HG03439 (cell line): ENCODE results near the gene PCTP.

Source experiments
- ATAC-seq: cut with Tn5 transposase; IDR thresholded peaks from one replicate; pipeline ENCODE4 v1.9.1; 2021; ENCODE audit warnings: mild to moderate bottlenecking, moderate library complexity; ENCODE audit not compliant: unreplicated experiment

PCTP gene

GRCh38 chr17:55751720-55752250 lies 934 bp downstream of the PCTP start:
- ATAC-seq, result no peak

GRCh38 chr17:55756689-55757088 lies 5.8 kb downstream of the PCTP start:
- no peak for ATAC-seq

- ATAC-seq, result no peak
Measured at GRCh38 chr17:55757659-55758058, 6.8 kb downstream of the PCTP start.

- ATAC-seq, result no peak
Measured at GRCh38 chr17:55758171-55758570, 7.3 kb downstream of the PCTP start.

GRCh38 chr17:55760643-55761355 lies 9.9 kb downstream of the PCTP start:
- no peak for ATAC-seq

- ATAC-seq, result no peak
Measured at GRCh38 chr17:55762086-55762858, 11.4 kb downstream of the PCTP start.

GRCh38 chr17:55763856-55764255 lies 13.0 kb downstream of the PCTP start:
- ATAC-seq, result no peak

- no peak for ATAC-seq
Measured at GRCh38 chr17:55764610-55765009, 13.8 kb downstream of the PCTP start.

- no peak for ATAC-seq
Measured at GRCh38 chr17:55765472-55765871, 14.6 kb downstream of the PCTP start.

GRCh38 chr17:55768936-55769624 lies 18.2 kb downstream of the PCTP start:
- no peak for ATAC-seq

- no peak for ATAC-seq
Measured at GRCh38 chr17:55769625-55770000, 18.8 kb downstream of the PCTP start.

- ATAC-seq, result no peak
Measured at GRCh38 chr17:55770196-55770870, 19.5 kb downstream of the PCTP start.

- ATAC-seq, result no peak
Measured at GRCh38 chr17:55772086-55772485, 21.2 kb downstream of the PCTP start.

- ATAC-seq, result no peak
Measured at GRCh38 chr17:55773671-55774070, 22.8 kb downstream of the PCTP start.

- ATAC-seq, result no peak
Measured at GRCh38 chr17:55774846-55775271, 24.0 kb downstream of the PCTP start.

GRCh38 chr17:55776271-55776670 lies 25.4 kb downstream of the PCTP start:
- no peak for ATAC-seq

GRCh38 chr17:55777471-55777971 lies 26.7 kb downstream of the PCTP start:
- no peak for ATAC-seq

- ATAC-seq, result no peak
Measured at GRCh38 chr17:55778389-55779118, 27.7 kb downstream of the PCTP start.

GRCh38 chr17:55783684-55784245 lies 32.9 kb downstream of the PCTP start:
- no peak for ATAC-seq

- ATAC-seq, result no peak
Measured at GRCh38 chr17:55784666-55785065, 33.8 kb downstream of the PCTP start.
